Esophagus squamous epithelium (tissue), 5 donors: ENCODE measurements around the gene EPC1. TPM values are rescaled to one million over a fixed set of nuclear protein-coding genes. Genes with fewer than 3 reads are reported as not detected.

Experiments used
- DNase-seq: peaks from one replicate; lab custom pipeline; 2025; lab: John Stamatoyannopoulos, UW
- H3K27ac ChIP-seq, 4 donors: fragments of 200-600 bp; sonication (generic); one replicate each; pipeline ENCODE4 v1.5.1; 2016 to 2019; ENCODE audit warnings: mild to moderate bottlenecking in 1 of 4
- H3K27me3 ChIP-seq, 4 donors: fragments of 200-600 bp; sonication (generic); 1 replicate in 3 of 4; 2 replicates in 1 of 4; pipeline versions ENCODE4 v1.5.1 to v1.6.0; 2017 to 2021; ENCODE audit warnings: antibody characterized with exemption in 1 of 4
- H3K36me3 ChIP-seq, 3 donors: fragments of 200-600 bp; sonication (generic); one replicate each; pipeline ENCODE4 v1.5.1; 2016 to 2019
- H3K4me1 ChIP-seq, 3 donors: fragments of 200-600 bp; sonication (generic); one replicate each; pipeline ENCODE4 v1.5.1; 2017 to 2019
- H3K4me3 ChIP-seq, 4 donors: fragments of 200-600 bp; sonication (generic); 1 replicate in 3 of 4; 2 replicates in 1 of 4; pipeline ENCODE4 v1.5.1; 2016 to 2019; ENCODE audit warnings: mild to moderate bottlenecking in 2 of 4, moderate library complexity in 1 of 4
- H3K9me3 ChIP-seq, 3 donors: fragments of 200-600 bp; sonication (generic); one replicate each; pipeline ENCODE4 v1.5.1; 2016 to 2019
- POLR2A ChIP-seq, 4 donors: fragments of 450-650 bp; IDR thresholded peaks; one replicate each; pipeline ENCODE4 v1.6.1; 2017; ENCODE audit warnings: antibody characterized with exemption in 4 of 4, mild to moderate bottlenecking in 4 of 4, moderate library complexity in 3 of 4
- WGBS, 2 donors: methylation state at CpG; one replicate each; pipeline ENCODE4 v1.1.5; 2018; 5-methylcytosine and 5-hydroxymethylcytosine counted together
- intact Hi-C: fragments of 100-400 bp; cut with DNase I; formaldehyde crosslinking; loops from one replicate; pipeline ENCODE4 v1.15.0; 2022
- total RNA-seq, 4 donors: library from RNA; depleted of rRNA; stranded (reverse); fragments of >200 nt; gene quantifications; one replicate each; pipeline ENCODE4 v1.1.0, GENCODE V29; 2016
- TF ChIP-seq, protein P1 (sequence below), 6 experiments: fragments of 450-650 bp in 4 of 6; fragments of 200-600 bp in 2 of 6; sonication (generic) in 2 of 6; IDR thresholded peaks; one replicate each; pipeline ENCODE4 v1.5.1; 2016 to 2019; ENCODE audit warnings: antibody characterized with exemption in 6 of 6, mild to moderate bottlenecking in 4 of 6, moderate library complexity in 4 of 6
- donor health status: DM: yes; HTN: yes; CAD: no.

The EPC1 gene
- total RNA-seq, 4 donors from 2014 or later = 12.3 to 31.7 (median 21.7) TPM

DNA sequence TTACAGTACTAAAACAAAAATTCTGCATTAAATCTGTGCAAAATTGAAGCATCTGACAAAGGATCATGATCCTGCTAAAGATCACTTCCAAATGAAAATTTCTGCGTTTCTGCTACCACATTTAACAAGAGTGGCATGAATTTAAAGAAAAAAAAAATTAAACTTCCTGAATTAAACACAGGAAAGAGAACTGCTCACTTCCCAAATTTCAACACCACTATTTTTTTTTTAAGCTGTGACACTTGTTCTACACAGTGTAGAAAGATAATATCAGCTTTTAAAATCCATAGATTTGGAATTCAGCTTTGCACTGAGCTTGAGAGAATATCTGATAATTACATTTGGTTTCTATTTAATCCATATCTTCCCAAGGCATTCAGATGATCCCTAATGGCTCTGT, 73.6 kb downstream of the EPC1 start:
- H3K9me3 ChIP-seq = no peaks in the 10 kb centered on the region
- WGBS, 2 donors = 64 to 65% methylated on average over 1 of the region's 1 CpG
- peaks cover 0 to 87% (median 17%) of the 10 kb centered on the region in 3 donors for H3K36me3 ChIP-seq
- DNase-seq = no peak
- no peak overlapping the region for H3K4me3 ChIP-seq
- no peaks in the 10 kb centered on the region for H3K27me3 ChIP-seq
- H3K27ac ChIP-seq = no peak overlapping the region
- intact Hi-C loops = no loop called here
- TF ChIP-seq, protein P1, sequence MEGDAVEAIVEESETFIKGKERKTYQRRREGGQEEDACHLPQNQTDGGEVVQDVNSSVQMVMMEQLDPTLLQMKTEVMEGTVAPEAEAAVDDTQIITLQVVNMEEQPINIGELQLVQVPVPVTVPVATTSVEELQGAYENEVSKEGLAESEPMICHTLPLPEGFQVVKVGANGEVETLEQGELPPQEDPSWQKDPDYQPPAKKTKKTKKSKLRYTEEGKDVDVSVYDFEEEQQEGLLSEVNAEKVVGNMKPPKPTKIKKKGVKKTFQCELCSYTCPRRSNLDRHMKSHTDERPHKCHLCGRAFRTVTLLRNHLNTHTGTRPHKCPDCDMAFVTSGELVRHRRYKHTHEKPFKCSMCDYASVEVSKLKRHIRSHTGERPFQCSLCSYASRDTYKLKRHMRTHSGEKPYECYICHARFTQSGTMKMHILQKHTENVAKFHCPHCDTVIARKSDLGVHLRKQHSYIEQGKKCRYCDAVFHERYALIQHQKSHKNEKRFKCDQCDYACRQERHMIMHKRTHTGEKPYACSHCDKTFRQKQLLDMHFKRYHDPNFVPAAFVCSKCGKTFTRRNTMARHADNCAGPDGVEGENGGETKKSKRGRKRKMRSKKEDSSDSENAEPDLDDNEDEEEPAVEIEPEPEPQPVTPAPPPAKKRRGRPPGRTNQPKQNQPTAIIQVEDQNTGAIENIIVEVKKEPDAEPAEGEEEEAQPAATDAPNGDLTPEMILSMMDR (IDR thresholded peaks at IDR 0.05) = no peak
- TF ChIP-seq POLR2A (IDR thresholded peaks at IDR 0.05) = no peak
- H3K4me1 ChIP-seq = peaks cover 0 to 18% (median 0%) of the 10 kb centered on the region in 3 donors

DNA sequence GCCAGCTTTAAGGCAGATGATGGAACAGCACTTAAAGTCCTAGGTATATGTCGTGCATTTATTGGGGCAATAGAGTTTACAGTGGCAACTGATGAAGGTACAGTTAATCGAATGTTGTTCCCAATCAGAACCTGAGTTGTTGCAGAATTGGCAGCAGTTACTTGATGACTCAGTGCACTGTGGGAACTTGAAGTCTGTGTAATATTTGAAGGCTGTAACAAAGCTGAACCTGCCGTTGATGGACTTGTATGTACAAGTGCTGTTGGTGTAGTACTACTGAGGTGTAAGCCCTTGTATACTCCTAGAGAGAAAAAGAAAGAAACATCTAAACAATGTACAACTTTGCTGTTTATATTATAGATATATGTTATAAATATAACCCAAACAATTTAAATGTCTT, 75.3 kb downstream of the EPC1 start:
- no peak overlapping the region for H3K4me3 ChIP-seq
- no peak overlapping the region for H3K27ac ChIP-seq
- H3K36me3 ChIP-seq = peaks cover 0 to 86% (median 28%) of the 10 kb centered on the region in 3 donors
- DNase-seq = no peak
- intact Hi-C loops = no loop called here
- no peak for TF ChIP-seq POLR2A (IDR thresholded peaks at IDR 0.05)
- TF ChIP-seq, protein P1 (IDR thresholded peaks at IDR 0.05) = no peak
- 43 to 54% methylated on average over 3 of the region's 3 CpGs for WGBS, 2 donors
- H3K4me1 ChIP-seq = peaks cover 0 to 18% (median 0%) of the 10 kb centered on the region in 3 donors
- no peaks in the 10 kb centered on the region for H3K9me3 ChIP-seq
- H3K27me3 ChIP-seq = no peaks in the 10 kb centered on the region

DNA sequence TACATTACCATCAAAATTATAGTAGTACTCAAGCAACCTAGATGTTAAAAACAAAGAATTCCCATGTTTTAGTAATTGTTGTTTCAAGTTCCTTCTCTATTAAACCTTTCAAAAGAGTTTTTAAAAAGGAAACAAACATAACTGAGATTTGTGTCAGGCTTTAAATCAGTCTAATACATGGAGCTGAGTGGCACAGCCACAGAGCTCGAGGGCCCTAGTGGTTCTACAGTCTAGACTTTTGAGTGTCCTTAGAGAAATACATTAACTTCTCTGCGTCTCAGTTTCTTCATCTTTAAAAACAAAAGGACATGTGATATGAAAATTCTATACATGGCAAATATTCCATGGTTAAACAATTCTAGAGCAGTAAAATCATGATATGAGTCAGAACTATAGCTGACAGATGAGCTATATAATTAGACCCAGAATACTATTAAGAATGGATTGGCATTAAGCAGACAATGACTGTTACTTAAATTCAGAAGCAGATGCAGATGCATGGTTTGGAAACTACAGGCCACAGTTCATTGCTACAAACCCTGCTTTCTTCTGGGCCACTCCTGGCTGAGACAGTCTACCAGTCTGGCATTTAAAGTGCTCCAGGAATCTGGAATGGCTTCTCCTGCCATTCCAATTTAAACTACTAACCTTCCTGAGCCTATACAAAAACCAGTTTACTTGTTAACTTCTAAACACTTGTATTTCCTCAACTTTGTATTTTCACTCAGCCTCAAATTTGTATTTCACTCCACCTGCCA, 77.4 kb downstream of the EPC1 start:
- TF ChIP-seq, protein P1 (IDR thresholded peaks at IDR 0.05) = no peak
- peaks cover 0 to 18% (median 0%) of the 10 kb centered on the region in 3 donors for H3K4me1 ChIP-seq
- WGBS, 2 donors = 80 to 83% methylated on average over 2 of the region's 2 CpGs
- intact Hi-C loops = no loop called here
- H3K27me3 ChIP-seq = no peaks in the 10 kb centered on the region
- H3K27ac ChIP-seq = no peak overlapping the region
- DNase-seq = no peak
- peaks cover 0 to 67% (median 28%) of the 10 kb centered on the region in 3 donors for H3K36me3 ChIP-seq
- H3K9me3 ChIP-seq = no peaks in the 10 kb centered on the region
- H3K4me3 ChIP-seq = no peak overlapping the region

GRCh38 chr10:32268788-32269187, 78.2 kb downstream of the EPC1 start:
- peaks cover 0 to 67% (median 28%) of the 10 kb centered on the region in 3 donors for H3K36me3 ChIP-seq
- WGBS, 2 donors = 78 to 81% methylated on average over 4 of the region's 4 CpGs
- intact Hi-C loops = no loop called here
- H3K27ac ChIP-seq = no peak overlapping the region
- TF ChIP-seq, protein P1 (IDR thresholded peaks at IDR 0.05) = no peak
- no peak for TF ChIP-seq POLR2A (IDR thresholded peaks at IDR 0.05)
- peaks cover 0 to 18% (median 0%) of the 10 kb centered on the region in 3 donors for H3K4me1 ChIP-seq
- DNase-seq = no peak
- no peak overlapping the region for H3K4me3 ChIP-seq
- no peaks in the 10 kb centered on the region for H3K27me3 ChIP-seq
- no peaks in the 10 kb centered on the region for H3K9me3 ChIP-seq

DNA sequence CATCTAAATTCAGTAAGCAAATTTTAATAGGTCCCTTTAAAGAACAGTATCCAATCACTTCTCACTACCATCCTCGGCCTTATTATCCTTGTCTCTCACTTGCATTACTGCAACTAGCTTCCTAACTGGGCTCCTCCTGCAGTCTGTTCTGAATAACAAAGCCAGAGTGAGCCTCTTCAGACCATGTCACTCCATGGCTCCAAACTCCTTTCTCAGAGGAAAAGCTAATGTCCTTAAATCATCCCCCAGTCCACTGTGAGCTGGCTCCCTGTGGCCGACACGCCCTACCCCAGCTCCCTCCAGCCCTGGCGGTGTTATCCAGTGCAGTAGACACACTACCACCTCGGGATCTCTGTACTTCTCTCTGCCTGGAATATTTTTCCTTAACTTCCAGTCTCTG, 80.0 kb downstream of the EPC1 start:
- no peaks in the 10 kb centered on the region for H3K9me3 ChIP-seq
- no peak overlapping the region for H3K4me3 ChIP-seq
- peaks cover 0 to 3% (median 0%) of the 10 kb centered on the region in 3 donors for H3K4me1 ChIP-seq
- TF ChIP-seq, protein P1 (IDR thresholded peaks at IDR 0.05) = no peak
- TF ChIP-seq POLR2A (IDR thresholded peaks at IDR 0.05) = no peak
- H3K27me3 ChIP-seq = no peaks in the 10 kb centered on the region
- peaks cover 0 to 51% (median 24%) of the 10 kb centered on the region in 3 donors for H3K36me3 ChIP-seq
- DNase-seq = no peak
- intact Hi-C loops = no loop called here
- WGBS, 2 donors = 82 to 89% methylated on average over 5 of the region's 5 CpGs
- H3K27ac ChIP-seq = no peak overlapping the region
